HepG2 (cell line): ENCODE results near the gene PID1.

Experiments
- ATAD3A ChIP-seq: sonication (generic); formaldehyde crosslinking; IDR thresholded peaks from 2 replicates; pipeline ENCODE4 v1.4.0; 2020; ENCODE audit warnings: missing genetic modification reagents
- CTCF ChIP-seq: sonication (generic); formaldehyde crosslinking; IDR thresholded peaks from 2 replicates; pipeline ENCODE4 v1.5.0; 2020; ENCODE audit warnings: mild to moderate bottlenecking, missing genetic modification reagents, moderate library complexity
- MAFK ChIP-seq, 2 experiments: IDR thresholded peaks in 1 of 2; conservative IDR thresholded peaks in 1 of 2; 2 replicates each; pipeline ENCODE4 v1.6.1; 2011; ENCODE audit warnings: improper control_type of control experiment in 2 of 2, low read length in 2 of 2
- MAX ChIP-seq: IDR thresholded peaks from 2 replicates; pipeline ENCODE4 v1.6.1; 2012; ENCODE audit warnings: inconsistent platforms
- MAZ ChIP-seq, 2 experiments: sonication (generic) in 1 of 2; formaldehyde crosslinking in 1 of 2; IDR thresholded peaks; 2 replicates each; pipeline versions ENCODE4 v1.5.0 to v1.6.1; 2012 to 2020; ENCODE audit warnings: low read depth in 2 of 2, mild to moderate bottlenecking in 2 of 2, borderline replicate concordance in 1 of 2, improper control_type of control experiment in 1 of 2, low read length in 1 of 2, missing genetic modification reagents in 1 of 2, moderate library complexity in 1 of 2
- MIXL1 ChIP-seq: IDR thresholded peaks from 2 replicates; pipeline ENCODE4 v1.6.1; 2016
- MTA3 ChIP-seq: sonication (generic); formaldehyde crosslinking; IDR thresholded peaks from 2 replicates; pipeline ENCODE4 v1.4.0; 2020; ENCODE audit warnings: missing genetic modification reagents
- MXI1 ChIP-seq: IDR thresholded peaks from 3 replicates; pipeline ENCODE4 v1.6.1; 2012; ENCODE audit warnings: low read depth, low read length, inconsistent platforms, borderline replicate concordance
- ZNF205 ChIP-seq: IDR thresholded peaks from 2 replicates; pipeline ENCODE4 v1.6.1; 2018; ENCODE audit warnings: missing biosample characterization, missing genetic modification reagents

DNA sequence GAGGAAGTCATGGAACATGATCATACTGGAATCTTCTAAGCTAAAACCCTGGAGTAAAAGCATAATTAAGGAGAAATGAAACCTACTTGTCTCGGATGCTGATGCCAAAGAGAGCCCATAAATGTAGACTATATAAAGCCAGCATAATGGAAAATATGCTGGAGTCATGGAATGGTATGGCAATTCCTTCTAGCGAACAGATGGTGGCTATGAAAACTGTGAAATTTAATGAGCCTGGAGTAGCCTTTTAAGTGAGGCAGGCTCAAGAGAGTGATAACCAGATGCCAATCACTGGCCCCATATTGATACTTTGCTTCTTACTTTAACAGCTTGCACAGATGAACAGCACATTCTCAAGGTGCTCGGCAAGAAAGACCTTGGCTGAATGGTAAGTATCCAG lies 206.3 kb downstream of the PID1 start:
- TF ChIP-seq MTA3 (CRISPR knock-in tag) (no peak), ZNF205 (CRISPR knock-in tag) (no peak), MAX (no peak), CTCF (CRISPR knock-in tag) (no peak), ATAD3A (CRISPR knock-in tag) (no peak), MIXL1 (no peak), MAZ (IDR thresholded peaks at IDR 0.05; ENCODE audit: borderline replicate concordance, low read depth, low read length) (no peak), MAZ (CRISPR knock-in tag; IDR thresholded peaks at IDR 0.05; ENCODE audit: low read depth) (no peak), MAFK (conservative IDR thresholded peaks at IDR 0.05 in 1 of 2, IDR thresholded peaks at IDR 0.05 in 1 of 2; ENCODE audit: low read length in 2 of 2) (no peak), MXI1 (no peak)
